ENCODE data around the gene JMJD4. TPM values are rescaled to one million over a fixed set of nuclear protein-coding genes. Genes with fewer than 3 reads are reported as not detected.
"Not testable (repeated sequence)": the region's sequence is repeated elsewhere in the genome, so short reads cannot be mapped to it uniquely, and the experiment has no call there.

The JMJD4 gene
- total RNA-seq, 3 donors from 2014 or later (not counting 1 experiment from before 2014, with no cell fraction given): 8.8 to 12.4 (median 12.3) TPM

GRCh38 chr1:227723474-227723873 is 11.6 kb downstream of the JMJD4 start:
- peaks cover 14 to 20% of the 10 kb centered on the region in 2 donors for H3K27me3 Mint-ChIP-seq (ENCODE audit: low read depth in 2 of 2)
- WGBS (ENCODE audit: insufficient coverage): 100% methylated on average over 1 of the region's 1 CpG
- H3K36me3 Mint-ChIP-seq: peaks cover 47% of the 10 kb centered on the region
- ATAC-seq: no peak
- H3K4me3 Mint-ChIP-seq: no peak overlapping the region
- Histone ChIP-seq H3K9me3 (ENCODE audit: control insufficient read depth, insufficient read depth, low read length) (peaks cover 37% of the 10 kb centered on the region), H3K4me3 (ENCODE audit: low read length) (no peak overlapping the region), H3K27ac (ENCODE audit: low read length) (no peak overlapping the region), H3K36me3 (ENCODE audit: control insufficient read depth, insufficient read depth, low read length) (no peaks in the 10 kb centered on the region), H3K27me3 (ENCODE audit: control insufficient read depth, insufficient read depth, low read length) (no peaks in the 10 kb centered on the region), H3K4me1 (ENCODE audit: control insufficient read depth, insufficient read depth, low read length) (peaks cover 10% of the 10 kb centered on the region)
- intact Hi-C loops (cut with micrococcal nuclease): no loop called here
- no peak for TF ChIP-seq CTCF (IDR thresholded peaks at IDR 0.05)
- H3K9me3 Mint-ChIP-seq: peaks cover 14 to 19% of the 10 kb centered on the region in 2 donors
- peaks cover 5 to 7% of the 10 kb centered on the region in 2 donors for H3K4me1 Mint-ChIP-seq
- H3K27ac Mint-ChIP-seq: no peak overlapping the region
- DNase-seq: no peak

GRCh38 chr1:227718932-227719331 is 16.2 kb downstream of the JMJD4 start:
- H3K27ac Mint-ChIP-seq: no peak overlapping the region
- intact Hi-C loops (cut with micrococcal nuclease): no loop called here
- H3K36me3 ChIP-seq (ENCODE audit: control insufficient read depth, insufficient read depth, low read length): no peaks in the 10 kb centered on the region

GRCh38 chr1:227712648-227713047 is 22.5 kb downstream of the JMJD4 start:
- H3K36me3 ChIP-seq (ENCODE audit: control insufficient read depth, insufficient read depth, low read length): no peaks in the 10 kb centered on the region
- Mint-ChIP-seq H3K36me3 (peaks cover 18% of the 10 kb centered on the region), H3K9me3 (peaks cover 12 to 17% of the 10 kb centered on the region in 2 donors), H3K27ac (no peak overlapping the region), H3K4me1 (peaks cover 6% of the 10 kb centered on the region in 2 donors), H3K27me3 (ENCODE audit: low read depth in 2 of 2) (peaks cover 0 to 10% of the 10 kb centered on the region in 2 donors), H3K4me3 (no peak overlapping the region)
- ATAC-seq: no peak
- H3K9me3 ChIP-seq (ENCODE audit: control insufficient read depth, insufficient read depth, low read length): peaks cover 10% of the 10 kb centered on the region
- no peak overlapping the region for H3K4me3 ChIP-seq (ENCODE audit: low read length)
- no peaks in the 10 kb centered on the region for H3K27me3 ChIP-seq (ENCODE audit: control insufficient read depth, insufficient read depth, low read length)
- intact Hi-C loops (cut with micrococcal nuclease): no loop called here
- DNase-seq: no peak
- H3K27ac ChIP-seq (ENCODE audit: low read length): no peak overlapping the region
- no peaks in the 10 kb centered on the region for H3K4me1 ChIP-seq (ENCODE audit: control insufficient read depth, insufficient read depth, low read length)
- TF ChIP-seq CTCF (IDR thresholded peaks at IDR 0.05): no peak

More at GRCh38 chr1:227718932-227719331, 16.2 kb downstream of the JMJD4 start:
- H3K4me1 ChIP-seq (ENCODE audit: control insufficient read depth, insufficient read depth, low read length): no peaks in the 10 kb centered on the region
- peaks cover 39% of the 10 kb centered on the region for H3K9me3 ChIP-seq (ENCODE audit: control insufficient read depth, insufficient read depth, low read length)
- H3K9me3 Mint-ChIP-seq: peaks cover 20 to 33% of the 10 kb centered on the region in 2 donors
- no peak overlapping the region for H3K4me3 Mint-ChIP-seq
- TF ChIP-seq CTCF (IDR thresholded peaks at IDR 0.05): no peak
- no peak for ATAC-seq
- no peaks in the 10 kb centered on the region for H3K4me1 Mint-ChIP-seq
- no peak overlapping the region for H3K27ac ChIP-seq (ENCODE audit: low read length)
- no peak for DNase-seq
- H3K4me3 ChIP-seq (ENCODE audit: low read length): no peak overlapping the region
- H3K27me3 ChIP-seq (ENCODE audit: control insufficient read depth, insufficient read depth, low read length): no peaks in the 10 kb centered on the region
- H3K36me3 Mint-ChIP-seq: peaks cover 58% of the 10 kb centered on the region
- H3K27me3 Mint-ChIP-seq (ENCODE audit: low read depth in 2 of 2): peaks cover 7 to 15% of the 10 kb centered on the region in 2 donors
- WGBS (ENCODE audit: insufficient coverage): 88% methylated on average over 2 of the region's 2 CpGs

- H3K4me1 Mint-ChIP-seq; intact Hi-C loops (cut with micrococcal nuclease); H3K27me3 Mint-ChIP-seq (ENCODE audit: low read depth in 2 of 2); H3K4me1 ChIP-seq (ENCODE audit: control insufficient read depth, insufficient read depth, low read length); H3K4me3 Mint-ChIP-seq; H3K27me3 ChIP-seq (ENCODE audit: control insufficient read depth, insufficient read depth, low read length); DNase-seq; H3K27ac ChIP-seq (ENCODE audit: low read length); ATAC-seq; H3K27ac Mint-ChIP-seq; H3K36me3 ChIP-seq (ENCODE audit: control insufficient read depth, insufficient read depth, low read length); H3K4me3 ChIP-seq (ENCODE audit: low read length): not testable (repeated sequence)
- Mint-ChIP-seq H3K9me3 (peaks cover 8 to 12% of the 10 kb centered on the region in 2 donors), H3K36me3 (peaks cover 14% of the 10 kb centered on the region)
- H3K9me3 ChIP-seq (ENCODE audit: control insufficient read depth, insufficient read depth, low read length): peaks cover 23% of the 10 kb centered on the region
- WGBS (ENCODE audit: insufficient coverage): 96% methylated on average over 13 of the region's 24 CpGs
Measured at GRCh38 chr1:227710474-227710873, 24.6 kb downstream of the JMJD4 start.
